ENCODE data around the gene KCNA2.

Gene KCNA2

GRCh38 chr1:110616587-110616986 lies 10.4 kb upstream of the KCNA2 start (continued):
- TF ChIP-seq PATZ1 (tag by site-specific recombination; IDR thresholded peaks at IDR 0.05) (0 out of 2 replicates have a peak, but pooled peaks have one; percentile 20), ZNF660 (tag by site-specific recombination; IDR thresholded peaks at IDR 0.05) (peak; percentile 69; the same call in 1 of the 2 replicates), GLIS2 (tag by site-specific recombination; IDR thresholded peaks at IDR 0.05) (peak; percentile 29; the same call in 1 of the 2 replicates), SP7 (tag by site-specific recombination; IDR thresholded peaks at IDR 0.05) (0 out of 2 replicates have a peak, but pooled peaks have one; percentile 17), SALL2 (tag by site-specific recombination; IDR thresholded peaks at IDR 0.05; ENCODE audit: borderline replicate concordance) (no peak), ZIC2 (tag by site-specific recombination; IDR thresholded peaks at IDR 0.05) (peak; percentile 40; the same call in 1 of the 2 replicates)

- no peaks in the 10 kb centered on the region for H3K4me1 ChIP-seq (ENCODE audit: control insufficient read depth, insufficient read depth, low read length)
- no peak overlapping the region for H3K4me3 ChIP-seq (ENCODE audit: low read depth, low read length)
- H3K36me3 ChIP-seq (ENCODE audit: control insufficient read depth in 2 of 2, insufficient read depth in 1 of 2, low read length in 2 of 2) = no peaks in the 10 kb centered on the region
- POLR2A ChIA-PET = no interaction called here
- no peaks in the 10 kb centered on the region for H3K9me3 ChIP-seq (ENCODE audit: control insufficient read depth, insufficient read depth, low read depth, low read length)
- TF ChIP-seq ZNF707 (tag by site-specific recombination; IDR thresholded peaks at IDR 0.05) (no peak), CTCF (tag by site-specific recombination; IDR thresholded peaks at IDR 0.05) (peak; percentile 78), ZSCAN30 (tag by site-specific recombination; IDR thresholded peaks at IDR 0.05) (0 out of 2 replicates have a peak, but pooled peaks have one; percentile 25), ZNF19 (tag by site-specific recombination; IDR thresholded peaks at IDR 0.05; ENCODE audit: low read depth) (no peak), ZNF2 (tag by site-specific recombination; IDR thresholded peaks at IDR 0.05) (0 out of 2 replicates have a peak, but pooled peaks have one; percentile 73), ZNF654 (tag by site-specific recombination; IDR thresholded peaks at IDR 0.05; ENCODE audit: low read depth) (peak; percentile 94), PRDM10 (tag by site-specific recombination; IDR thresholded peaks at IDR 0.05) (peak; percentile 90), ZBTB17 (tag by site-specific recombination; IDR thresholded peaks at IDR 0.05) (peak; percentile 47; the same call in 1 of the 2 replicates)
- no peak overlapping the region for H3K27ac ChIP-seq (ENCODE audit: extremely low read depth, low read depth, low read length)
- CTCF ChIA-PET = interaction anchor here (0.6 to 8.5 kb wide), 12 partner anchors 12 to 323 kb away, joined by 3 to 159 read pairs (median 4); partner anchors contain the start of gene KCNA10
Measured at GRCh38 chr1:110615548-110616130, 9.5 kb upstream of the KCNA2 start.

- POLR2A ChIA-PET = no interaction called here
- no peaks in the 10 kb centered on the region for H3K9me3 ChIP-seq (ENCODE audit: control insufficient read depth, insufficient read depth, low read depth, low read length)
- H3K27ac ChIP-seq (ENCODE audit: extremely low read depth, low read depth, low read length) = no peak overlapping the region
- no peaks in the 10 kb centered on the region for H3K36me3 ChIP-seq (ENCODE audit: control insufficient read depth in 2 of 2, insufficient read depth in 1 of 2, low read length in 2 of 2)
- H3K4me1 ChIP-seq (ENCODE audit: control insufficient read depth, insufficient read depth, low read length) = no peaks in the 10 kb centered on the region
- no peak overlapping the region for H3K4me3 ChIP-seq (ENCODE audit: low read depth, low read length)
- CTCF ChIA-PET = interaction anchor here (0.6 to 3.1 kb wide), 6 partner anchors 8 to 200 kb away, joined by 3 to 18 read pairs (median 4); no protein-coding TSS in a partner anchor
- TF ChIP-seq ZBTB21 (tag by site-specific recombination; IDR thresholded peaks at IDR 0.05) (0 out of 2 replicates have a peak, but pooled peaks have one; percentile 14), GLI2 (tag by site-specific recombination; IDR thresholded peaks at IDR 0.05; ENCODE audit: borderline replicate concordance, low read depth) (no peak), GLIS1 (tag by site-specific recombination; IDR thresholded peaks at IDR 0.05) (peak; percentile 37; the same call in 1 of the 2 replicates), ZSCAN4 (tag by site-specific recombination; IDR thresholded peaks at IDR 0.05) (peak; percentile 9; the same call in 1 of the 2 replicates), ZNF830 (tag by site-specific recombination; IDR thresholded peaks at IDR 0.05; ENCODE audit: low read depth) (no peak), ZBTB6 (tag by site-specific recombination; IDR thresholded peaks at IDR 0.05) (peak; percentile 37; the same call in 1 of the 2 replicates)
Measured at GRCh38 chr1:110612060-110612745, 6.0 kb upstream of the KCNA2 start.
